ENCODE data around the gene GCG. TPM values are rescaled to one million over a fixed set of nuclear protein-coding genes. Genes with fewer than 3 reads are reported as not detected.

GCG gene
- total and polyA plus RNA-seq, 4 donors, result not detected

GRCh38 chr2:162106146-162106551, 45.9 kb downstream of the GCG start:
- Histone ChIP-seq H3K9ac (ENCODE audit: low read depth in 1 of 2, low read length in 2 of 2) (no peak overlapping the region), H3K4me3 (ENCODE audit: low read depth in 1 of 3, low read length in 3 of 3) (no peak overlapping the region), H3K27me3 (ENCODE audit: control insufficient read depth in 4 of 4, insufficient read depth in 4 of 4, low read length in 3 of 4) (no peaks in the 10 kb centered on the region), H3K9me3 (ENCODE audit: control insufficient read depth in 4 of 4, low read length in 3 of 4) (no peaks in the 10 kb centered on the region), H3K4me1 (ENCODE audit: control insufficient read depth in 4 of 4, insufficient read depth in 4 of 4, low read length in 3 of 4) (no peaks in the 10 kb centered on the region), H3K36me3 (ENCODE audit: control insufficient read depth in 4 of 4, insufficient read depth in 3 of 4, low read depth in 1 of 4, low read length in 3 of 4) (no peaks in the 10 kb centered on the region), H3K27ac (ENCODE audit: low read depth in 1 of 2, low read length in 2 of 2) (no peak overlapping the region)
- no peak for DNase-seq (ENCODE audit: low spot score)
- TF ChIP-seq FOXA1 (IDR thresholded peaks at IDR 0.05), result no peak
- TF ChIP-seq ATF3 (IDR thresholded peaks at IDR 0.05), result no peak
- no peak for TF ChIP-seq HNF4G (IDR thresholded peaks at IDR 0.05)
- no peak for TF ChIP-seq TAF1 (conservative IDR thresholded peaks at IDR 0.05)
- TF ChIP-seq MAX (IDR thresholded peaks at IDR 0.05), result no peak
- TF ChIP-seq, protein P1, sequence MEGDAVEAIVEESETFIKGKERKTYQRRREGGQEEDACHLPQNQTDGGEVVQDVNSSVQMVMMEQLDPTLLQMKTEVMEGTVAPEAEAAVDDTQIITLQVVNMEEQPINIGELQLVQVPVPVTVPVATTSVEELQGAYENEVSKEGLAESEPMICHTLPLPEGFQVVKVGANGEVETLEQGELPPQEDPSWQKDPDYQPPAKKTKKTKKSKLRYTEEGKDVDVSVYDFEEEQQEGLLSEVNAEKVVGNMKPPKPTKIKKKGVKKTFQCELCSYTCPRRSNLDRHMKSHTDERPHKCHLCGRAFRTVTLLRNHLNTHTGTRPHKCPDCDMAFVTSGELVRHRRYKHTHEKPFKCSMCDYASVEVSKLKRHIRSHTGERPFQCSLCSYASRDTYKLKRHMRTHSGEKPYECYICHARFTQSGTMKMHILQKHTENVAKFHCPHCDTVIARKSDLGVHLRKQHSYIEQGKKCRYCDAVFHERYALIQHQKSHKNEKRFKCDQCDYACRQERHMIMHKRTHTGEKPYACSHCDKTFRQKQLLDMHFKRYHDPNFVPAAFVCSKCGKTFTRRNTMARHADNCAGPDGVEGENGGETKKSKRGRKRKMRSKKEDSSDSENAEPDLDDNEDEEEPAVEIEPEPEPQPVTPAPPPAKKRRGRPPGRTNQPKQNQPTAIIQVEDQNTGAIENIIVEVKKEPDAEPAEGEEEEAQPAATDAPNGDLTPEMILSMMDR (IDR thresholded peaks at IDR 0.05; ENCODE audit: low read depth, low read length, missing input control), result no peak
- TF ChIP-seq GABPA (IDR thresholded peaks at IDR 0.05 in 1 of 2, conservative IDR thresholded peaks at IDR 0.05 in 1 of 2), result no peak
- TF ChIP-seq RAD21 (IDR thresholded peaks at IDR 0.05), result no peak
- TF ChIP-seq FOXA2 (IDR thresholded peaks at IDR 0.05), result no peak
- TF ChIP-seq REST (IDR thresholded peaks at IDR 0.05), result no peak
- no peak for TF ChIP-seq EGR1 (IDR thresholded peaks at IDR 0.05; ENCODE audit: low read depth in 2 of 2)
- TF ChIP-seq NR2F2 (IDR thresholded peaks at IDR 0.05), result no peak
- TF ChIP-seq HNF4A (conservative IDR thresholded peaks at IDR 0.05), result no peak
- TF ChIP-seq RXRA (IDR thresholded peaks at IDR 0.05), result no peak
- TF ChIP-seq YY1 (IDR thresholded peaks at IDR 0.05), result no peak
- TF ChIP-seq JUND (IDR thresholded peaks at IDR 0.05), result no peak
- TF ChIP-seq SP1 (IDR thresholded peaks at IDR 0.05), result no peak
- 82% methylated on average over 3 of the region's 3 CpGs for WGBS

DNA sequence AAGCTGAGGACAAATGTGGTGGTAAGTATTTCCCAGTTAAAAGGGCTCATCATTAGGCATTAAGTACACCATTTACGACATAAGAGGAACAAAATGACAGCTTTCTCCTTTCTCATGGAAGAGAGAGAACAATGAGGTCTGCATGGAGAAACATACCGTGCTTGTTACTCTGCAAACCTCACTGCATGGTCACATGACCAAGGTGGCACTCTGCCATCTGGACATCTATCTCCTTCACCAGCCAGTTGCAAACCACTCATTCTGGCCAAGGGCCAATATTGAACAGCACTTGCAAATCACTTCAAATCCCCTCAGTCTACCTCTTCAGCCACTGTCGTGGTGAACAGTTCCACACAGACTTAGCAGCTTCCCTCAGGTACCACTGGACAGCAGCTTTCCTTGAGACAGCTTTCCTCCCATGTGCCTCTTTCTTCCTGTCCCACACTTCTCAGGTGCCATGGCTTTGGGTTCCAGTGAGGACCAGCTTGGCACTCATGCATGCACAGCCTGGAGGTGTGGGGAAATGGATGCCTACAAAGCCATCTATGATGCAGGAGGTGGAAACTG, 48.5 kb downstream of the GCG start:
- Histone ChIP-seq H3K36me3 (ENCODE audit: control insufficient read depth in 4 of 4, insufficient read depth in 3 of 4, low read depth in 1 of 4, low read length in 3 of 4) (no peaks in the 10 kb centered on the region), H3K27ac (ENCODE audit: low read depth in 1 of 2, low read length in 2 of 2) (no peak overlapping the region), H3K4me3 (ENCODE audit: low read depth in 1 of 3, low read length in 3 of 3) (no peak overlapping the region), H3K27me3 (ENCODE audit: control insufficient read depth in 4 of 4, insufficient read depth in 4 of 4, low read length in 3 of 4) (no peaks in the 10 kb centered on the region), H3K9ac (ENCODE audit: low read depth in 1 of 2, low read length in 2 of 2) (no peak overlapping the region), H3K4me1 (ENCODE audit: control insufficient read depth in 4 of 4, insufficient read depth in 4 of 4, low read length in 3 of 4) (peaks cover 0 to 2% (median 0%) of the 10 kb centered on the region in 4 donors), H3K9me3 (ENCODE audit: control insufficient read depth in 4 of 4, low read length in 3 of 4) (no peaks in the 10 kb centered on the region)
- WGBS, result 70% methylated on average over 3 of the region's 3 CpGs
- DNase-seq (ENCODE audit: low spot score), result no peak
- TF ChIP-seq TAF1 (conservative IDR thresholded peaks at IDR 0.05) (no peak), REST (IDR thresholded peaks at IDR 0.05) (no peak), SP1 (IDR thresholded peaks at IDR 0.05) (no peak), HNF4A (conservative IDR thresholded peaks at IDR 0.05) (no peak), RXRA (IDR thresholded peaks at IDR 0.05) (no peak), GABPA (IDR thresholded peaks at IDR 0.05 in 1 of 2, conservative IDR thresholded peaks at IDR 0.05 in 1 of 2) (no peak), NR2F2 (IDR thresholded peaks at IDR 0.05) (no peak)
- TF ChIP-seq, protein P1 (IDR thresholded peaks at IDR 0.05; ENCODE audit: low read depth, low read length, missing input control), result no peak
